CD4-positive, alpha-beta T cell treated with Interleukin-12 subunit alpha and Interleukin-12 subunit beta, for 1 hour (primary cell): ENCODE results near the gene ISG20L2.

ENCODE experiments used
- DNase-seq: peaks from one replicate; pipeline ENCODE4 v3.0.0-alpha.2; 2020

The ISG20L2 gene

DNA sequence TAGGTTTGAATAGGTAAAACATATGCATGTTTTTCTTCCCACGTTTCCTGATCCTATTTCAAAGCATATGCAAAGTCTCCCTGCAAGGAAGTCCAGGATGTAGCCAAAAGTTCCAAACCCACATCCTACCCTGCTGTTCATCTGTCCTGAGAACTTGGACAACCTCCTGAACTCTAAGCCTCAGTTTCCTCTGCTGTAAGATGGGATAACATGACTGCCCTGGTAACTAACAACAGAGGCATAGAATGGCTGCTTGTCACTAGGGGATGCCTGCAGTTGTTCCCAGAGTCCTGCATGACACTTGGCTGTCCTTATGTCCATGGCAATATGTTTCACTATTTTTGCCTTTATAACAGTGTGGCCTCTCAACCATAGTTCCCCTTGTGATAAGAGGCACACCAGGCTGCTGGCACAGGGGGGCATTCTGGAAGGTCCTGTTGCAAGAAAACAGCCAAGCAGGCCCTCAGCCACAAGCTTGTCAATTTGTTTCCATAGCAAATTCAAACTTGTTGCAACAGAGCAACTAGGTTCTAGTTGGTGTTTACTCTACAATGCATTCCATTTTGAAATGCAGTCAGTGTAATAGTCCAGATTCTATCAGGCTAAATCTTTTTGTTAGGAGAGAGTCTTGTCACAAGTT lies 24.4 kb upstream of the ISG20L2 start:
- DNase-seq = no peak

DNA sequence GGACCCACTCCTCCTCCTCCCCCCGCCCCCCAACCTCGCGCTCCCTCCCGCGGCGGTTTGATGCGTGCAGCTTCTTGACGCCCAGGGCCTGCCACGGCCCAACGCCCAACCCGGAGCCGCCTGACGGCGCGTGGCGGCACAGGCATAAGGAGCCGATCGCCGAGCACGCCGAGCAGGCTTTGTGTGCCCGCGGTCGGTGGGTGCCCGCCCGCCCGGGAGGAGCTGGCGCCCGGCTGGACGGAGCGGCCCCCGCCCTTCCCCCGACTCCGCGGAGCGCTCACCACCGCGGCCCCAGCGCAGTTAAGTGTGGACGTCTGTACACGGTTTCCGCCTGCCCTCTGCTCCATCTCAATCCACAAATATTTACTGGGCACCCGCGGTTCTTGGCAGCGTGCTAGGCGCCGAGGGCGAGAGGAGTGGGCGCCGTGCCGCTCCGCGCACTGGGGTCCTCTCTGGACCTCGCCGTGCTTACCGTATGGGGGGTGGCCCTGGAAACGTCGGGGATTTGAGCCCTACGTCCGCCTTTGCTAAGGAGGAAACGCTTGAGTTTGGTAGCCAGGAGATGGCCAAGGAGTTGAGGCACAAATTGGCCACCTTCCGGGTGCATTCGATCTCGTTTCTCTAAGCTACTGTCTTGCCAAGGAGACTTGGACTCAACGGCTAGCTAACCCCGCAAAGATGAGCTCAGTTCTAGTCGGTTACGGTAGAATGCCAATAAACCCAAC lies 23.4 kb upstream of the ISG20L2 start:
- DNase-seq = peak; percentile 97

DNA sequence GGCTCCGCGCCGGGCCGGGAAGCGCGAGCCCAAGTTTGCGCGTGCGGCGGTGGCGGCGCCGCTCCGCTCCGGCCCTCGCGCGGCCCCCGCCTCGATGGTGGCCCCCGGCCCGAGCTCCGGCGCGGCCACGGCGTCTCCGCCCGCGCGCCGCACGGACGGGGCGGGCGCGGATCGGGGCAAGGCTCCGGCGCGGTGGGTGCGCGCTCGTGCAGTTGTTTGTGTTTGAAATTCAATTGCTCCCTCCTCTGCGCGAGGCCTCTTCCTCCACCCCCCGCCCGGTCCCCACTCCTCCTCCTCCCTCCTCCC lies 22.8 kb upstream of the ISG20L2 start, which contains the start of gene HDGF:
TSS of gene HDGF (minus strand) at position 225 of the 306 bp plus-strand sequence. CDS start 246 bp downstream, outside the sequence.
- DNase-seq = no peak

GRCh38 chr1:156750711-156751450 lies 22.3 kb upstream of the ISG20L2 start:
- DNase-seq = peak; percentile 44

- DNase-seq = peak; percentile 48
These were observed 21.7 kb upstream of the ISG20L2 start for GRCh38 chr1:156750191-156750672.

GRCh38 chr1:156749419-156750118 lies 21.0 kb upstream of the ISG20L2 start:
- DNase-seq = no peak

DNA sequence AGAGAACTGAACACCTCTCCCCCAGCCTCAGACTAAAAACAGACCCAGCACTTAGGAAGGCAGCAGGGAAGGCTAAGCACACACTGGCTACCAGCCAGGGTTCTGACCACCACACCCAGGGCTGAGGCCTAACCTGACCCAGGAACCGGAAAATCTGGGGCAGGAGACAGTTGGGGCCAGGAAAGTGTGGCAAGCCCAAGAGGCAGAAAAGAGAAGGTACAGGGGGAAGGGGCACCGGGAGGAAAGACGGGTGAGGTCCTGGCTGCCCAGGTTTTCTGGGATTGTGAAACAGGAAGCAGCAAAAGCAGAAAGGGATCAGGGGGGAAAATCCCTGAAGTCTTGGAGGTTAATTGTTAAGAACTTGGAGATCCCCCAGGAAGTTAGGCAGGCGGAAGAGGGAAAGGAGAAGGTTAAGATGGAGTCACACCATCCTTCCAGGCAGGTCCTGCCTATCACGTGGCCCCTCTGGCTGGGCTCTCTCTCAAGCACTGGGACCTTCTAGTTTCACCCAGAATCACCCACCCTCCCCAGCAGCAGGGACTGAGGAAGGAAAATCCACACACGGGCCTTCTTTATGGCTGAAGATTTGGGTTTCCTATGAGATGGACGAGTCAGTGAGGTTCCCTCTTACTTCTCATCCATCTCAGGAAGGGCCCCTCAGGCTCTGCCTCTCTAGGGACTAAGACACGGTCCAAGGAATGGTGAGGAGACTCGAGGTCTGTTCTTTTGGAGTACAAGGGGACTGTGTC lies 20.3 kb upstream of the ISG20L2 start:
- DNase-seq = peak; percentile 32

DNA sequence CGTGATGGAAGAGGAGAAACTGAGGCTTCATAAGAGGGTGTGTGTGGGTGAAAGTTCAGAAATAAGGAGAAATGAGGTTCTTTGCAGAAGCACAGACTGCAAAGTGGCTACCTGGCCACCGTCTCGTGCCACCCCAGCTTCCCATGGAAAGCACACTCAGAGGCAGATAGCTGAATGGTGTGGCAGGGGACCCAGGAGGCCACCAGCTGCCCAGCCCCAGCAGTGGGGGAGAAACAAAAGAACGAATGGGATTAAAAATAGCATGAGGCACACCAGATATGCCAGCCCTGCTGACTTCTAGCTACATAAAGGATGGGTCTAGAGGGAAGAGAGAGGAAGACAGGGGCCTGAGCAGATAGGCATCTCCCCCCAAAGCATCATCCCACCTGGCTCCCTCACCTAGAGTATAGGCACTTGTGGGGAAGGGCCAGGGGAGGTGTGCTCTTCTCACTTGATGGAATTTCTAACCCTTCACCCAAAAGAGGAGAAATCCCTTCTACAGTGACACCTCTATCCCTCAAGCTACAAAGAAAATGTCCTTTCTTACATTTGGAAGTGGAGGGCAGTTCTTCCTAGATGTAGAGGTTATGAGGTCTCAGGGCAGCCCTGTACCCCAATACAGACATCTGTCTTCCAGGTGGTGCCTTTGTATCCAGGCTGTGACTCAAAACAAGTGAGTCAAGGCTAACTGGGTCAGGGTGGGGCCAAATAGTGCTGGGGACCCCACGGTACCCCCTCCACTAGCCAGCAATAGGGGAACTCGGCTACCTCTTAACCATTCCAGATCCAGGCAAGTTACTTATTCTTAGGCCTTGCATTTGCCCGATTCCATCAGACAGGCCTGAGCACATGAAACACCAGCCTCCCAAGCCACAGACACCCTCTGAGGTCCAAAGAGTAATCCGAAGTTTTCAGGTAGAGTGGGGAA lies 19.4 kb upstream of the ISG20L2 start:
- DNase-seq = peak; percentile 27

- DNase-seq = peak; percentile 85
These were observed 18.4 kb upstream of the ISG20L2 start for GRCh38 chr1:156746728-156747631.

GRCh38 chr1:156746406-156746727 lies 17.8 kb upstream of the ISG20L2 start:
- peak; percentile 48 for DNase-seq

DNA sequence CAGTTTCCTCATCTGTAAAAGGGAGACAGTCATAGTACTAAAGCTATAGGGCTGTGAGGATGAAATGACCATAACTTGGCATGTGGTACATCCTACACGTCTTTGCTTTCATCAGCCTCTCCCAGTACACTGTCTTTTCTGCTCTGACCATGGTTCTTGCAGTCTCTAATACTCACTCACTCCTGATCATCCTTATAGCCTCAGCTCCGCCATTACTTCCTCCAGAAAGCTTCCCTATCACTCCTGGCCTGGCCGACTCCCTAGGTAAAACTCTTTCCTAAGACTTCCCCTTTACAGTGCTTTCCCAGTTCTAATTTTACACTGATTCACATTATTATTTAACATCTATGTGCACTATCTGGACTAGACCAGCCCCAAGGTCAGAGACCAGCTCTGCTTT lies 17.3 kb upstream of the ISG20L2 start:
- no peak for DNase-seq

GRCh38 chr1:156744786-156745419 lies 16.3 kb upstream of the ISG20L2 start:
- no peak for DNase-seq

DNA sequence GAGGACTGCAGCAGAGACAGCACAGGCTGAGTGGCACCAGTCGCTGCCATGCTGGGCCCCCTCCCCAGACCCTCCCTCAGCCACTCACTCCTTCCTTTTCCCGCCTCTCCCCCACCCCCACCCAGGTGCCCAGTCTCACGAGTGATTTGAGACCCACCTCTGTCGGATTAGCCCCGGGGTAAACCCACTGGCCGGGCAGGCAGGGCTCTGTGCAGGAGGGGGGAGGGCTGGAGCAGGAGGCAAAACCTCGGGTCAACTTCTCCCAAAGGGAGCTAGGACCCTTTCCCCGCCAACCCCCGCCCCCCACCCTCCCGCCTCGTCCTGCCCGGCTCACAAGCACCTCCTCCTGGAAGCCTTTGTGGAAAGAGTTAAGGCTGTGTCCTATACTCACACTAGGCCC lies 15.8 kb upstream of the ISG20L2 start:
- no peak for DNase-seq

DNA sequence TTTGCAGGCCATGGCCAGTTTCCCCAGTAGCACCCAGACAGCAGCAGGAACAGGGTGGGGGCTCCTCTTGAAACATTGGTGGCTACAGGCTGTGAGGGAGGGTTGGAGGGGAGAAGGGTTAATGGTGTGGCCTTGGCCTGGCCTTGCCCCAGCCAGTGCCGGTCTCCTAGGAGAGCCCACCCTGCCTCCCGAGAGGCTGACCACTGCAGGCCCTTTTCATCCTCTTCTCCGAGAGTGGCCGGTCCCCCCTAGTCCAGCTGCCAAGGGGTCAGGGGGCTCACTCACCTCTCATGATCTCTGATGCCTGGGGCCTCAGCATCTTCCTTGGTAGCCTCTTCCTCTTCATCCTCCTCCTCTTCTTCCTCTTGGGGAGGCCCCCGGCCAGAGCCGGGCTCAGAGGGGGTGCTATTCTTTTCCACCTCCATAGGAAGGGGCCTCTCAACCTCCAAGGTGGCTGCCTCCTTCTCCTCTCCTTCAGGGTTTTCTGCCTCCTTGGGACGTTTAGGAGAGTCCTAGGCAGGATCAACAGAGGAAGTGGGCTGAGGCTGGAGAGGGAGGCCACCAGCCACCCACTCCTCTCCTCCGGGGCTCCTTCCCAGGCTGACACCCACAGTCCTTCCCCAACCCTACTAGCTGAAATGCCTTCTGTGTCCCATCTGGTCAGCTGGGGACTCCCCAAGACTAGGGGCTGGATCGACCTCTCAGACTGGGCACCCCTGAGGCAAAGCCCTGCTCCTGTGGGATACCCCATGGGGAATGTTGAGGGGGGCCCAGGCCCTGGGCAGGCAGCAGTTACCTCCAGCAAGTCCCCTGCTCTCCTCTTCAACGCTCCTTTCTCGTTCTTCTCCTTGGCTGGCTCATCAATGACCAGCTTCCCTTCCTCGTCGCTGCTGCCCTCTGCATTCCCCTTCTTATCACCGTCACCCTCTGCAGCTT lies 15.1 kb upstream of the ISG20L2 start:
- DNase-seq = no peak

- no peak for DNase-seq
These were observed 14.2 kb upstream of the ISG20L2 start for GRCh38 chr1:156742801-156743200.

DNA sequence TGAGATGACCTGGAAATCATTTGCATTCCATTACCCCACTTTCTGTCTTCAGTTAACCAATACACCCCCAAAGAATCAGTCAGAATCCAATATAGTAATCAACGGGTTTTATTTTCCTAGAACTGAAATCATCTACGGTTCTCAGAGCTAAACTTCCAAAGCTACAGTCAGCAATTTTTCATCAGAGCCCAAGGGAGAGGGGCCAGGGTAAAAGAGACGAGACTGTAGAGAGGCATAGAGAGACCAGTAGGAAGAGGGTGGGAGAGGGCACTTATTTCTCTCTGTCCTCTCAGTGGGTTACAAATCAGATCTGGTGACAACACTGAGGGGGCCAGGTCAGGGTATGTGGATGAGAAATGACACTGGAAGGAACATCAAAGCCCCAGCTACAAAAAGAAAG lies 13.5 kb upstream of the ISG20L2 start:
- DNase-seq = no peak

DNA sequence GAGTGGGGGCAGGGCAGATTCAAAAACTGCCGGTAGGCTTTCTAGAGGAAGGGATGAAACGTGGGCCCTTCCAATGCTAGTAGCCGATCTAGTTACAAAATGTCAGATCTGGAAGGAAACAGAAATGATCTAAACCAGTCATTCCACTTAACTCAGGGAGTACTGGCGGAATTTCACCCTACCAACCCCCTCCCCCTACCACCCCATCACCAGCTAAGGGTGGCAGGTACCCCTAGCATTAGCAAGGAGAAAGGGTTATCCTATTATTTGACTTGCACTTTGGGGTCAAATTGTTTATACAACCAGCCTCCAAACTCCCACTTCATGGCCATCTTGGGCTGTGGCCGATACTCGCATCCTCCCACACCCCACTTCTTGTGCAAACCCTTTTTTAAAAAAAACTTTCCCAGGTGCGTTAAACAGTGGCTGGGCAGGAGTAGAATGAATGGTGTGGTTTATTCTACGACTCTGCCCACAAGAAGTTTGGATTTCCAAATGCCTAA lies 13.0 kb upstream of the ISG20L2 start:
- no peak for DNase-seq

DNA sequence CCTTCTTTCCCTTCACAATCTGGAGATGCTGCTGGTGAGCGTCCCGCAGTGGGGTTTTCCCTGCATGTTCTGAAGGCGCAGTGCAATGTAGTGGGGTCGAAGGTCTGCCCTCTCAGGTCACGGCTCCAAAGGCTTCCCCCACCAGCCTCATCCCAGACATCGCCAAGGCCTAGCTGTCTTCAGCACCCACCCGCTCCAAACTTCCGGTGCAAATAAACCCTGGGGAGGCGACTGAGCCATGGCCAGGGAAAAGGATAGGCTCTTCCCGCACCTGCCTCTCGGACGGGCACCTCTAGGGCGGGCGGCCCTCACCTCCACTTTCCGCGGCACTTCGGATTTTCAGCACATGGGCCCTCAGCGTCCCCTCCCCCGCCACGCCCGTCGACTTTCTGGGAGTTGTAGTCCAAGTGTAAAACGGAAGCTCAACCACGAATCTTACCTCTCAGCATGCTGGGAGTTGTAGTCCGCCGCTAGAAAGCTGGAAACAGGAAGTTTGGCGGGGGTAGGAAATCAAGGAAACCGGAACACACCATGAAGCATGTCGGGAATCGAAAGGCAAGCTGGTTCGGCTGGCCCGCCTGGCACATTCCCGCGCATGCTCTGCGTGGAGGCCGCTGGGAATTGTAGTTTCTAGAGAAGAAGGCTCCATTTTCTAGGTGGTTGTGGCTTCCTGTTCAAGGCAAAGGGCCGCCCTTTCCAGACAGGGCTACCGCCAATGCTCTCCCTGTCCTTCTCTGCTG lies 12.3 kb upstream of the ISG20L2 start, which contains the start of gene MRPL24:
TSS of gene MRPL24 (minus strand) at position 348 of the 740 bp plus-strand sequence. CDS start 2,384 bp downstream, outside the sequence.
- DNase-seq = peak; percentile 99
